Adrenal gland (tissue), 12 donors: Measurements from ENCODE around the gene MAML2. TPM values are rescaled to one million over a fixed set of nuclear protein-coding genes. Genes with fewer than 3 reads are reported as not detected.

Source experiments
- DNase-seq, 7 donors: peaks; one replicate each; pipeline ENCODE4 v3.0.0-alpha.2; 2019 to 2020
- H3K27ac ChIP-seq, 5 donors: fragments of 200-600 bp; sonication (generic) in 4 of 5; 1 replicate in 3 of 5; 2 replicates in 2 of 5; pipeline versions ENCODE4 v1.5.1 to v1.8.0; 2016 to 2020; ENCODE audit warnings: mild to moderate bottlenecking in 1 of 5
- H3K27me3 ChIP-seq: fragments of 200-600 bp; 2 replicates; pipeline ENCODE4 v1.8.0; 2021
- H3K36me3 ChIP-seq, 2 donors: fragments of 200-600 bp; replicated peaks in 1 of 2; 1 replicate in 1 of 2; 2 replicates in 1 of 2; pipeline versions ENCODE4 v1.5.1 to v1.8.0; 2018 to 2022
- H3K4me1 ChIP-seq, 2 donors: fragments of 200-600 bp; replicated peaks in 1 of 2; 1 replicate in 1 of 2; 2 replicates in 1 of 2; pipeline versions ENCODE4 v1.5.1 to v1.8.0; 2018 to 2021
- H3K4me3 ChIP-seq, 4 donors: fragments of 200-600 bp; sonication (generic) in 3 of 4; one replicate each; pipeline ENCODE4 v1.5.1; 2016 to 2018
- H3K9me3 ChIP-seq, 3 donors: fragments of 200-600 bp; sonication (generic) in 1 of 3; replicated peaks in 1 of 3; 1 replicate in 2 of 3; 2 replicates in 1 of 3; pipeline versions ENCODE4 v1.5.1 to v1.8.0; 2016 to 2021
- POLR2A ChIP-seq, 2 donors: fragments of 450-650 bp; IDR thresholded peaks; one replicate each; pipeline ENCODE4 v1.6.1; 2017; ENCODE audit warnings: antibody characterized with exemption in 2 of 2, mild to moderate bottlenecking in 2 of 2, moderate library complexity in 1 of 2
- WGBS, 4 donors: extraction: QIAGEN DNeasy Blood & Tissue Kit in 2 of 4; methylation state at CpG; one replicate each; pipeline versions ENCODE4 v1.1.5 to v1.1.7; 2013 to 2017; 5-methylcytosine and 5-hydroxymethylcytosine counted together
- intact Hi-C, 2 donors: fragments of 100-400 bp; cut with DNase I; formaldehyde crosslinking; loops; one replicate each; pipeline versions ENCODE4 v1.14.1 to v1.15.0; 2022 to 2023
- polyA plus RNA-seq, 3 donors: library from polyadenylated mRNA; stranded (reverse); fragments of 200-250 nt in 2 of 3; fragments of 350-450 nt in 1 of 3; fragmentation: Illumina TruSeq in 1 of 3; extraction: RNeasy Lipid Tissue Mini Kit (QIAGEN cat#74804) in 1 of 3; gene quantifications; one replicate each; pipeline ENCODE4 v1.2.3, GENCODE V29; 2013 to 2014
- total RNA-seq, 9 donors: library from RNA; depleted of rRNA in 4 of 9; stranded (reverse); fragments of >200 nt in 4 of 9; fragments of 120-200 nt in 1 of 9; fragmentation: NEBNext Ultra II Directional in 1 of 9; extraction: Animal tissue kit (Norgen Biotek cat#: 25700) in 1 of 9; gene quantifications; one replicate each; pipeline versions ENCODE4 v1.1.0 to v1.2.4, GENCODE V29; 2013 to 2023
- TF ChIP-seq, protein P1 (sequence below), 6 experiments: fragments of 450-650 bp in 4 of 6; fragments of 200-600 bp in 2 of 6; sonication (generic) in 1 of 6; IDR thresholded peaks; 1 replicate in 5 of 6; 2 replicates in 1 of 6; pipeline versions ENCODE4 v1.5.1 to v1.8.0; 2016 to 2021; ENCODE audit warnings: antibody characterized with exemption in 6 of 6, mild to moderate bottlenecking in 2 of 6, moderate library complexity in 1 of 6
- donor health status: healthy with polysubstance abuse.
- donor health status: Bipolar disorder and iron deficiency.
- donor health status: DM: yes; HTN: yes; CAD: no.
- donor health status: DM: no; HTN: no; CAD: no.
- donor health status: DM: no; HTN: no; CAD: no.
- donor health status: DM: yes; HTN: yes; CAD: no.

MAML2 gene
- total and polyA plus RNA-seq, 12 donors, result 1.4 to 19.4 (median 7.6) TPM

DNA sequence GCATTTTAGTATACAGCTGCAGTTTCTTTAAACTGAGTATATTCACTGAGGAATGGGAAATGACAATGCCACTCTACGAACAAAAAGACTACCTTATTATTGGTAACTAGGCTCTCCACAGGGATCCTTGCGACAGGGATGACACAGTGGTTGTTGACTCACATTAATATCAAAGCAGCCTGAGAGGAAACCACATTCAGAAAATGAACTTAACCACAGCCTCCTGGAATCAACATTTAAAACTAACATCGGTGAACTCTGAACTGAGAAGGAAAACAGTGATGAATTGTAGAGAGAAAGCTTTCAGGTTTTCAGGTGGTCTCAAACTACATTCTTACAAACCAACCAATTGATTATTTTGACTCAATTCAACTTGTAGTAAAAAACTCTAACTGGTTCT lies 328.8 kb downstream of the MAML2 start:
- intact Hi-C loops, result no loop called here
- no peaks in the 10 kb centered on the region for H3K36me3 ChIP-seq
- no peaks in the 10 kb centered on the region for H3K9me3 ChIP-seq
- no peak overlapping the region for H3K27ac ChIP-seq
- TF ChIP-seq, protein P1, sequence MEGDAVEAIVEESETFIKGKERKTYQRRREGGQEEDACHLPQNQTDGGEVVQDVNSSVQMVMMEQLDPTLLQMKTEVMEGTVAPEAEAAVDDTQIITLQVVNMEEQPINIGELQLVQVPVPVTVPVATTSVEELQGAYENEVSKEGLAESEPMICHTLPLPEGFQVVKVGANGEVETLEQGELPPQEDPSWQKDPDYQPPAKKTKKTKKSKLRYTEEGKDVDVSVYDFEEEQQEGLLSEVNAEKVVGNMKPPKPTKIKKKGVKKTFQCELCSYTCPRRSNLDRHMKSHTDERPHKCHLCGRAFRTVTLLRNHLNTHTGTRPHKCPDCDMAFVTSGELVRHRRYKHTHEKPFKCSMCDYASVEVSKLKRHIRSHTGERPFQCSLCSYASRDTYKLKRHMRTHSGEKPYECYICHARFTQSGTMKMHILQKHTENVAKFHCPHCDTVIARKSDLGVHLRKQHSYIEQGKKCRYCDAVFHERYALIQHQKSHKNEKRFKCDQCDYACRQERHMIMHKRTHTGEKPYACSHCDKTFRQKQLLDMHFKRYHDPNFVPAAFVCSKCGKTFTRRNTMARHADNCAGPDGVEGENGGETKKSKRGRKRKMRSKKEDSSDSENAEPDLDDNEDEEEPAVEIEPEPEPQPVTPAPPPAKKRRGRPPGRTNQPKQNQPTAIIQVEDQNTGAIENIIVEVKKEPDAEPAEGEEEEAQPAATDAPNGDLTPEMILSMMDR (IDR thresholded peaks at IDR 0.05), result no peak
- TF ChIP-seq POLR2A (IDR thresholded peaks at IDR 0.05), result no peak
- no peak for DNase-seq
- 73 to 75% (median 74%) methylated on average over 3 of the region's 3 CpGs for WGBS, 4 donors
- H3K4me1 ChIP-seq, result peaks cover 0 to 12% of the 10 kb centered on the region in 2 donors
- H3K4me3 ChIP-seq, result no peak overlapping the region
- H3K27me3 ChIP-seq, result no peaks in the 10 kb centered on the region

DNA sequence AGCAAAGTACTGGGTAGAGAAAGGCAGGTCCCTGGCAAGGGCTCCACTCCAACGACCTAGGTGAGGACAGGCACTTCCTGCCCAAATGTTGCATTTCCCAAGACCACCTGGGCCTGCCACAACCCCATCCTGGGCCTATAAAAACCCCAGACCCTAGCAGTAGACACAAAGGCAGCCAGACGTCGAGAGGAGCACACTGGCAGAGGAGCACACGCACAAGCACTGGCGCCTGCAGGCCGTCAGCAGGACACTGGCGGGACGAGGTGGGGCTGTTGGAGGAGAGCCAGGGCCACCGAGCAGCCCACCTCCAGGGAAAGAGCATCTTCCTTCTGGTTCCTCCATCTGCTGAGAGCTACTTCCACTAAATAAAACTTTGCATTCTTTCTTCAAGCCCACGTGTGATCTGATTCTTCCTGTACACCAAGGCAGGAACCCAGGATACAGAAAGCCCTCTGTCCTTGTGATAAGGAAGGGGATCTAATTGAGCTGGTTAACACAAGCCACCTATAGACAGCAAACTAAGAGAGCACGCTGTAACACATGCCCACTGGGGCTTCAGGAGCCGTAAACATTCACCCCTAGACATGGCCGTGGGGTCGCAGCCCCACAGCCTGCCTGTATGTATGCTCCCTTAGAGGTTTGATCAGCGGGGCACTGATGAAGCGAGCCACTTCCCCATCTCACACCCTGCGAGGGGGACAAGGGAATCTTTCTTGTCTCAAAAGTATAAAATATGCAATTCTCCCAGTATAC lies 329.4 kb downstream of the MAML2 start:
- no peak overlapping the region for H3K27ac ChIP-seq
- TF ChIP-seq POLR2A (IDR thresholded peaks at IDR 0.05), result no peak
- TF ChIP-seq, protein P1 (IDR thresholded peaks at IDR 0.05), result no peak
- no peaks in the 10 kb centered on the region for H3K9me3 ChIP-seq
- DNase-seq, result no peak
- no peaks in the 10 kb centered on the region for H3K27me3 ChIP-seq
- H3K4me1 ChIP-seq, result peaks cover 0 to 12% of the 10 kb centered on the region in 2 donors
- WGBS, 4 donors, result 81 to 88% (median 84%) methylated on average over 13 to 17 of the region's 17 CpGs
- intact Hi-C loops, result no loop called here
- no peak overlapping the region for H3K4me3 ChIP-seq
- H3K36me3 ChIP-seq, result no peaks in the 10 kb centered on the region

DNA sequence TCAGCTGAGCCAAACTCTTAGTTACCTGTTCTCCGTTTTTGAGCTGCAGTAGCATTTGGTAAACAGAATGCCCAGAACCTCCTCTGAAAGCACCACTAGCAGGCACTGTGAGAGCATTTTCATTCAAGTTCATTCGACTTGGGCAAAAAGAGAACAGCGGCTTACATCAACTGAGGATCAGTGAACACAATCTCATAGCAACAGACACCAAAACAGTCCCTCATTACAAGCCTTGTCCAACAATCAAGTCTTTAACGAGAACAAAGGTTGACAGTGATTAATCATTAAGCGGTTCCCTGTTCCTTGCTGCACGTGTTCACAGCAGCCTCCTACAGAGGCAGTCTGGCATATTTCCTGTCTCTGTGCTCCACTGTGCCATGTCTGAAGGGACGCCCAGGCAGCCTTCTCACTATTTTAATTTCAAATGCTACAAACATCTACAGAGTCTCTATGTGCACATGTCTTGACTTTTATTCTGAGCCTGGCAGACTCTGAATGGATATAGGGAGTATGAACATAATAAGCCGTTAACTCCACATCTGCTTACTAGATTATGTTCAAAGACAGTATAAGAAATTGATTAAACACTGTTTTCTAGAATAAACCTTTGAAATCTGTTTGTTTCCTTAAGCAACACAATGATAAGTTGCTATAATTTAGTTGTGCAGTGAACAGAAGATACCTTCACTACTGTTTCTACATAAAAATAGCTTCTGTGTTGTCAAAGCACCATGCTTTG lies 330.7 kb downstream of the MAML2 start:
- Histone ChIP-seq H3K36me3 (no peaks in the 10 kb centered on the region), H3K27me3 (no peaks in the 10 kb centered on the region), H3K27ac (peak overlapping the region in 2 of 5 donors; percentile 17 to 47), H3K4me1 (peaks cover 0 to 12% of the 10 kb centered on the region in 2 donors), H3K4me3 (peak overlapping the region in 1 of 4 donors; percentile 13), H3K9me3 (no peaks in the 10 kb centered on the region)
- WGBS, 4 donors, result 20 to 28% (median 22%) methylated on average over 7 to 8 of the region's 8 CpGs
- intact Hi-C loops, result no loop called here
- peak in 6 of 7 donors; percentile 17 to 58 (median 30) for DNase-seq
- TF ChIP-seq, protein P1 (IDR thresholded peaks at IDR 0.05), result peak; percentile 25 to 55 (median 40)
- TF ChIP-seq POLR2A (IDR thresholded peaks at IDR 0.05), result no peak

DNA sequence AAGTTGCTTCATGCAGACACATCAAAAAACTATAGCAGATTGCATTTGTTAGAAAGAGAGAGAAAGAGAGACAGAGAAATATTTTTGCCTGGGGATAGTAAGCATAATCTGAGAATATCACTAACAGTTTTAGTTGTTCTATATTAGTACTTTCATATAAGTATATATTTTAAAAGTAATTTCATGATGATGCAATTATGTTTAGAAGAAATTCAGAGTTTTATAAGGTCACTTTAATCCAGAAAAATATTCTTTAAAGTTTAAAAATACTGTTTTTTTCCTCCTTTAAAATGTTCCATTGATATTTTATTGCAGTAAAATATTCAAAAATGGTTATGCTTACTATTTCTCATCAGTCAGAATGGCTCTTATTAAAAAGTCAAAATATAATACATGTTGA lies 332.3 kb downstream of the MAML2 start:
- intact Hi-C loops, result no loop called here
- Histone ChIP-seq H3K27me3 (no peaks in the 10 kb centered on the region), H3K4me1 (peaks cover 0 to 12% of the 10 kb centered on the region in 2 donors), H3K4me3 (no peak overlapping the region), H3K27ac (no peak overlapping the region), H3K9me3 (no peaks in the 10 kb centered on the region), H3K36me3 (no peaks in the 10 kb centered on the region)
- TF ChIP-seq, protein P1 (IDR thresholded peaks at IDR 0.05), result no peak
- no peak for TF ChIP-seq POLR2A (IDR thresholded peaks at IDR 0.05)
- no peak for DNase-seq
